Epithelial cell of prostate (primary cell): Measurements from ENCODE around the gene RPRD1A.
"Not testable (repeated sequence)": the region's sequence is repeated elsewhere in the genome, so short reads cannot be mapped to it uniquely, and the experiment has no call there.

Experiments
- DNase-seq: peaks from one replicate; pipeline ENCODE4 v3.0.0-alpha.2; 2011; ENCODE audit warnings: low read depth, low spot score
- H3K27ac ChIP-seq: fragments of 450-650 bp; 2 replicates; pipeline ENCODE4 v1.5.1; 2017; ENCODE audit warnings: mild to moderate bottlenecking

RPRD1A gene

GRCh38 chr18:36067055-36067957 is at the start of gene RPRD1A:
Gene RPRD1A, minus strand, starts transcription at chr18:36067559. Its CDS starts 155 bp downstream, at chr18:36067404.
- DNase-seq = peak; percentile 73
- peak within 1 kb of the TSS; percentile 83 for H3K27ac ChIP-seq

- not testable (repeated sequence) for DNase-seq, H3K27ac ChIP-seq
Measured at GRCh38 chr18:36116771-36117170, 49.4 kb upstream of the RPRD1A start.

GRCh38 chr18:36114738-36115137 is 47.4 kb upstream of the RPRD1A start:
- no peak overlapping the region for H3K27ac ChIP-seq
- DNase-seq = no peak

GRCh38 chr18:36114251-36114650 is 46.9 kb upstream of the RPRD1A start:
- DNase-seq = no peak
- H3K27ac ChIP-seq = no peak overlapping the region

- H3K27ac ChIP-seq = no peak overlapping the region
- DNase-seq = no peak
Measured at GRCh38 chr18:36112302-36112701, 44.9 kb upstream of the RPRD1A start.

- no peak for DNase-seq
- no peak overlapping the region for H3K27ac ChIP-seq
Measured at GRCh38 chr18:36109737-36110136, 42.4 kb upstream of the RPRD1A start.

GRCh38 chr18:36108601-36109000 is 41.2 kb upstream of the RPRD1A start:
- peak; percentile 29 for DNase-seq
- no peak overlapping the region for H3K27ac ChIP-seq

- DNase-seq = no peak
- no peak overlapping the region for H3K27ac ChIP-seq
Measured at GRCh38 chr18:36108196-36108595, 40.8 kb upstream of the RPRD1A start.

- no peak for DNase-seq
- no peak overlapping the region for H3K27ac ChIP-seq
Measured at GRCh38 chr18:36107477-36107876, 40.1 kb upstream of the RPRD1A start.

GRCh38 chr18:36104749-36105148 is 37.4 kb upstream of the RPRD1A start:
- DNase-seq = no peak
- H3K27ac ChIP-seq = no peak overlapping the region

- no peak overlapping the region for H3K27ac ChIP-seq
Measured at GRCh38 chr18:36101943-36102342, 34.6 kb upstream of the RPRD1A start.

GRCh38 chr18:36099311-36099710 is 32.0 kb upstream of the RPRD1A start:
- DNase-seq = no peak
- H3K27ac ChIP-seq = no peak overlapping the region

More at GRCh38 chr18:36101943-36102342, 34.6 kb upstream of the RPRD1A start:
- no peak for DNase-seq

GRCh38 chr18:36096955-36097354 is 29.6 kb upstream of the RPRD1A start:
- no peak overlapping the region for H3K27ac ChIP-seq
- no peak for DNase-seq

GRCh38 chr18:36095936-36096519 is 28.7 kb upstream of the RPRD1A start:
- H3K27ac ChIP-seq = no peak overlapping the region
- peak; percentile 18 for DNase-seq

- no peak for DNase-seq
- H3K27ac ChIP-seq = no peak overlapping the region
Measured at GRCh38 chr18:36094431-36094830, 27.1 kb upstream of the RPRD1A start.

GRCh38 chr18:36092116-36092515 is 24.8 kb upstream of the RPRD1A start:
- H3K27ac ChIP-seq, DNase-seq: not testable (repeated sequence)

- peak overlapping the region; percentile 71 for H3K27ac ChIP-seq
- peak; percentile 45 for DNase-seq
Measured at GRCh38 chr18:36089001-36089400, 21.6 kb upstream of the RPRD1A start.

GRCh38 chr18:36088256-36088655 is 20.9 kb upstream of the RPRD1A start:
- DNase-seq = no peak
- H3K27ac ChIP-seq = peak overlapping the region; percentile 71

- H3K27ac ChIP-seq = no peak overlapping the region
Measured at GRCh38 chr18:36086186-36086585, 18.8 kb upstream of the RPRD1A start.

GRCh38 chr18:36085195-36085594 is 17.8 kb upstream of the RPRD1A start:
- no peak for DNase-seq
- H3K27ac ChIP-seq = no peak overlapping the region

More at GRCh38 chr18:36086186-36086585, 18.8 kb upstream of the RPRD1A start:
- DNase-seq = no peak

GRCh38 chr18:36083729-36084128 is 16.4 kb upstream of the RPRD1A start:
- no peak for DNase-seq
- no peak overlapping the region for H3K27ac ChIP-seq
